ENCODE measurements around the gene OBSCN.
"Not testable (repeated sequence)": the region's sequence is repeated elsewhere in the genome, so short reads cannot be mapped to it uniquely, and the experiment has no call there.

Gene OBSCN

GRCh38 chr1:228188249-228188648, 19.6 kb upstream of the OBSCN start:
- not testable (repeated sequence) for H3K4me3 ChIP-seq (ENCODE audit: low read length); H3K27me3 ChIP-seq (ENCODE audit: insufficient read depth, low read length); H3K9me3 ChIP-seq (ENCODE audit: low read length); H2AFZ ChIP-seq (ENCODE audit: low read depth, low read length); H3K36me3 ChIP-seq (ENCODE audit: insufficient read depth, low read length); H3K4me1 ChIP-seq (ENCODE audit: insufficient read depth, low read length)

GRCh38 chr1:228190182-228190581, 17.7 kb upstream of the OBSCN start:
- Histone ChIP-seq H3K4me1 (ENCODE audit: insufficient read depth, low read length) (peaks cover 11% of the 10 kb centered on the region), H3K9me3 (ENCODE audit: low read length) (peaks cover 2% of the 10 kb centered on the region), H3K27me3 (ENCODE audit: insufficient read depth, low read length) (no peaks in the 10 kb centered on the region), H3K36me3 (ENCODE audit: insufficient read depth, low read length) (no peaks in the 10 kb centered on the region), H2AFZ (ENCODE audit: low read depth, low read length) (no peak overlapping the region), H3K4me3 (ENCODE audit: low read length) (no peak overlapping the region)

GRCh38 chr1:228190778-228191177, 17.1 kb upstream of the OBSCN start:
- Histone ChIP-seq H2AFZ (ENCODE audit: low read depth, low read length) (no peak overlapping the region), H3K27me3 (ENCODE audit: insufficient read depth, low read length) (no peaks in the 10 kb centered on the region), H3K4me1 (ENCODE audit: insufficient read depth, low read length) (peaks cover 11% of the 10 kb centered on the region), H3K9me3 (ENCODE audit: low read length) (peaks cover 2% of the 10 kb centered on the region), H3K36me3 (ENCODE audit: insufficient read depth, low read length) (no peaks in the 10 kb centered on the region), H3K4me3 (ENCODE audit: low read length) (no peak overlapping the region)

- Histone ChIP-seq H2AFZ (ENCODE audit: low read depth, low read length) (no peak overlapping the region), H3K36me3 (ENCODE audit: insufficient read depth, low read length) (no peaks in the 10 kb centered on the region), H3K4me1 (ENCODE audit: insufficient read depth, low read length) (peaks cover 11% of the 10 kb centered on the region), H3K27me3 (ENCODE audit: insufficient read depth, low read length) (no peaks in the 10 kb centered on the region), H3K4me3 (ENCODE audit: low read length) (no peak overlapping the region), H3K9me3 (ENCODE audit: low read length) (peaks cover 8% of the 10 kb centered on the region)
Measured at GRCh38 chr1:228194436-228194835, 13.4 kb upstream of the OBSCN start.

- Histone ChIP-seq H3K27me3 (ENCODE audit: insufficient read depth, low read length) (no peaks in the 10 kb centered on the region), H3K9me3 (ENCODE audit: low read length) (peaks cover 12% of the 10 kb centered on the region), H2AFZ (ENCODE audit: low read depth, low read length) (no peak overlapping the region), H3K4me3 (ENCODE audit: low read length) (no peak overlapping the region), H3K4me1 (ENCODE audit: insufficient read depth, low read length) (peaks cover 11% of the 10 kb centered on the region), H3K36me3 (ENCODE audit: insufficient read depth, low read length) (no peaks in the 10 kb centered on the region)
Measured at GRCh38 chr1:228194921-228195812, 12.7 kb upstream of the OBSCN start.

- Histone ChIP-seq H3K27me3 (ENCODE audit: insufficient read depth, low read length) (no peaks in the 10 kb centered on the region), H2AFZ (ENCODE audit: low read depth, low read length) (no peak overlapping the region), H3K4me3 (ENCODE audit: low read length) (no peak overlapping the region), H3K36me3 (ENCODE audit: insufficient read depth, low read length) (no peaks in the 10 kb centered on the region), H3K4me1 (ENCODE audit: insufficient read depth, low read length) (peaks cover 11% of the 10 kb centered on the region), H3K9me3 (ENCODE audit: low read length) (peaks cover 20% of the 10 kb centered on the region)
Measured at GRCh38 chr1:228197555-228198147, 10.2 kb upstream of the OBSCN start.

- peaks cover 20% of the 10 kb centered on the region for H3K9me3 ChIP-seq (ENCODE audit: low read length)
- no peaks in the 10 kb centered on the region for H3K36me3 ChIP-seq (ENCODE audit: insufficient read depth, low read length)
- H3K27me3 ChIP-seq (ENCODE audit: insufficient read depth, low read length) = no peaks in the 10 kb centered on the region
- no peak overlapping the region for H3K4me3 ChIP-seq (ENCODE audit: low read length)
- no peak overlapping the region for H2AFZ ChIP-seq (ENCODE audit: low read depth, low read length)
- H3K4me1 ChIP-seq (ENCODE audit: insufficient read depth, low read length) = peaks cover 8% of the 10 kb centered on the region
Measured at GRCh38 chr1:228198977-228199590, 8.8 kb upstream of the OBSCN start.

GRCh38 chr1:228204958-228205357, 2.9 kb upstream of the OBSCN start:
- Histone ChIP-seq H3K4me3 (ENCODE audit: low read length) (no peak overlapping the region), H3K4me1 (ENCODE audit: insufficient read depth, low read length) (peaks cover 19% of the 10 kb centered on the region), H3K36me3 (ENCODE audit: insufficient read depth, low read length) (no peaks in the 10 kb centered on the region), H3K27me3 (ENCODE audit: insufficient read depth, low read length) (no peaks in the 10 kb centered on the region), H2AFZ (ENCODE audit: low read depth, low read length) (no peak overlapping the region), H3K9me3 (ENCODE audit: low read length) (peaks cover 11% of the 10 kb centered on the region)

- Histone ChIP-seq H3K4me3 (ENCODE audit: low read length) (no peak overlapping the region), H3K27me3 (ENCODE audit: insufficient read depth, low read length) (no peaks in the 10 kb centered on the region), H3K36me3 (ENCODE audit: insufficient read depth, low read length) (no peaks in the 10 kb centered on the region), H3K9me3 (ENCODE audit: low read length) (peaks cover 5% of the 10 kb centered on the region), H2AFZ (ENCODE audit: low read depth, low read length) (peak overlapping the region; percentile 42), H3K4me1 (ENCODE audit: insufficient read depth, low read length) (peaks cover 19% of the 10 kb centered on the region)
Measured at GRCh38 chr1:228205526-228206436, 2.1 kb upstream of the OBSCN start.

- peaks cover 19% of the 10 kb centered on the region for H3K4me1 ChIP-seq (ENCODE audit: insufficient read depth, low read length)
- H3K36me3 ChIP-seq (ENCODE audit: insufficient read depth, low read length) = no peaks in the 10 kb centered on the region
- no peaks in the 10 kb centered on the region for H3K27me3 ChIP-seq (ENCODE audit: insufficient read depth, low read length)
- H3K9me3 ChIP-seq (ENCODE audit: low read length) = no peaks in the 10 kb centered on the region
- H3K4me3 ChIP-seq (ENCODE audit: low read length) = no peak overlapping the region
- no peak overlapping the region for H2AFZ ChIP-seq (ENCODE audit: low read depth, low read length)
Measured at GRCh38 chr1:228206582-228207351, 1.1 kb upstream of the OBSCN start.

- peaks cover 19% of the 10 kb centered on the region for H3K4me1 ChIP-seq (ENCODE audit: insufficient read depth, low read length)
- no peak overlapping the region for H3K4me3 ChIP-seq (ENCODE audit: low read length)
- H3K27me3 ChIP-seq (ENCODE audit: insufficient read depth, low read length) = no peaks in the 10 kb centered on the region
- no peak overlapping the region for H2AFZ ChIP-seq (ENCODE audit: low read depth, low read length)
- no peaks in the 10 kb centered on the region for H3K36me3 ChIP-seq (ENCODE audit: insufficient read depth, low read length)
- no peaks in the 10 kb centered on the region for H3K9me3 ChIP-seq (ENCODE audit: low read length)
Measured at GRCh38 chr1:228207381-228207810, 448 bp upstream of the OBSCN start.

Measured in neuron (in vitro differentiated cells).